Hematopoietic multipotent progenitor cell treated with erythropoietin and hydrocortisone succinate and interleukin-3 and kit ligand, for 4 days (in vitro differentiated cells): ENCODE measurements around the gene INTS1.

ENCODE experiments used
- DNase-seq: peaks from one replicate; pipeline ENCODE4 v3.0.0-alpha.2; 2015

INTS1 gene

DNA sequence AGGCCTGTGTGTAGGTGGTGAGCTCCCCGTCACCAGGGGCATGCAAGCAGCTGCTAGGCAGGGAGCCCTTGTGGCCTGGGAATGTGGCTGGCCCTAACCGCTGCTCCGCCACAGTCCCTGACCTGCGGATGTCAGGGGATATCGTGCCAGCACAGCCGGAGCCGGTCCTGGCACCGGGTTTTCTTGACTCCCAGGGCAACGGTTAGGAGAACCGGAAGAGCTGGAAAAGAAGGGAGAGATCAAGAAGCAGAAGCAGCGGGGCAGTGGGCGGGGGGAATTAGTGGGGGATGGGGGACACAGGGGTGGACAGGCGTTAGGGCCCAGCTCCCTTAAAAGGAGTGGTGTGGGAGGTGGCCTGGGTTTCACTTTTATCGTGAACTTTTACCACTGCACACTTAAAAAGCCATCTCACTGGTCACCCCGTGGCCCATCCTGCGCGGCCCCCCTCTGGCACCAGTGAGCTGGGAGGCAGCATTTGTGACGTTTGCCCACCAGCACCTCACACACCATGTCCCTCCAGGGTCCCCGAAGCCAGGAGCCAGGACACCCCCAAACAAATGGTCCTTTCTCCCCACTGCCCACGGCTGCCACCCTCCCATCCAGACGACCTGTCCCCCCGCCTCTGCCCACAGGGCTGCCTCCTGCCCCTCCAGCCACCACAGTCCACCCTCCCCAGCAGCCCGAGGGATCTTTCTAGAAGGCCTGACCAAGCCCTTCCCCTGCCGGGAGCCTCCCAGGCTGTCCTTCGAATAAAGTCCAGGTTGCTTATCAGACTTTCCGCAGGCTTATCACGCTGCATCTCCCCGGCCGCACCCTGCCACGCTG, 43.2 kb downstream of the INTS1 start:
- peak; percentile 95 for DNase-seq

DNA sequence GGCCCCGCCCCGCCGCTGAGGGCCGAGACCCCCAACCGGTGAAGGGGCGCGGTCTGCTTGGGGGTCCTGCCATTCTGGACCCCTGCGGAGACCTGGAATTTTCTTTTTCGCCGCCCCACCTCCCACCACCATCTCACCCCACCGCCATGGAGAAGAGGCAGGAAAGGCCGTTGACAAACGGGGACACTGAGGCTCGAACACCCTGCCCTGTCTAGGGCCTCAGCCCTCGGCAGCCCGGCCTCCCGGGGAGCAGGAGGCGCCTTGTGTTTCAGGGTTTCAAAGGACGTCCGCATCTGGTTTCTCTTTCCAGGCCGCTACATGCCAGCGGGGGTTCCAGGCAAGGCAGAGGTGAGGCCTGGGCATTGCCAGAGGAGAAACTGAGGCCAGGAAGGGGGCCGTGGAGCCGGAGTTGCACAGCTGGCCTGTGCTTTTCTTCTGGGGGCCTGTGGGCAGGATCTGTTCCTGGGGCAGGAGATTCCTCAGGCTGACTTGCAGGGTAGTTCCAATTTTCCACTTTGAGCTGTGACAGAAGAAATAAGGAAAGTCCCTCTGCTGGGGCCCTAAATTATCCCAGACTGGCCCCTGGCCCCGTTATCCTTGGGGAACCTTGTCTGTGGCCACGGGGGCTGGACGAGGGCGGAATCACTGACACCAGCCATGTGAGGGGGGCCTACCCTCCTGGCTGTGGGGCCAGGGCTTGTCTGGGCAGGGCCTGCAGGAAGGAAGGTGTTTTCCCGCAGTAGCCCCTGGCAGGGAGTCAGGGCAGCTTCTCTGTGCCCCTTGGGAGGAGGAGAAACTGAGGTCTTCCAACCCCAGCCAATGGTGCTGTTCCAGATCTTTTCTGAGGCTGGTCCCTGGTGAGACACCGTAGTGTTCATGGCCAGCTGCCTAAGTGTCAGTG, 44.0 kb downstream of the INTS1 start:
- DNase-seq, result peak; percentile 52

DNA sequence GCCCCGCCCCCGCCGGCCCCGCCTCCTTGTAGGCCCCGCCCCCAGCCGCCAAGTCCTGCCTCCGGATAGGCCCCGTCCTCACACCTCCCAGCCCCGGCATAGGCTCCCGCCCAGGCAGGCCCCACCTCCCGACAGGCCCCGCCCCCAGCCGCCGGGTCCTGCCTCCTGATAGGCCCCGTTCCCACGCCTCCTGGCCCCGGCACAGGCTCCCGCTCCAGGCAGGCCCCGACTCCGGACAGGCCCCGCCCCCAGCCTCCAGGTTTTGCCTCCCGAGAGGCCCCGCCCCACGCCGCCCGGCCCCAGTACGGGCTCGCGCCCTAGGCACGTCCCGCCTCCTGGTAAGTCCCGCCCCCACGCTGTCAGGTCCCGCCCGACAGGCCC, 44.7 kb downstream of the INTS1 start:
- DNase-seq, result peak; percentile 100

DNA sequence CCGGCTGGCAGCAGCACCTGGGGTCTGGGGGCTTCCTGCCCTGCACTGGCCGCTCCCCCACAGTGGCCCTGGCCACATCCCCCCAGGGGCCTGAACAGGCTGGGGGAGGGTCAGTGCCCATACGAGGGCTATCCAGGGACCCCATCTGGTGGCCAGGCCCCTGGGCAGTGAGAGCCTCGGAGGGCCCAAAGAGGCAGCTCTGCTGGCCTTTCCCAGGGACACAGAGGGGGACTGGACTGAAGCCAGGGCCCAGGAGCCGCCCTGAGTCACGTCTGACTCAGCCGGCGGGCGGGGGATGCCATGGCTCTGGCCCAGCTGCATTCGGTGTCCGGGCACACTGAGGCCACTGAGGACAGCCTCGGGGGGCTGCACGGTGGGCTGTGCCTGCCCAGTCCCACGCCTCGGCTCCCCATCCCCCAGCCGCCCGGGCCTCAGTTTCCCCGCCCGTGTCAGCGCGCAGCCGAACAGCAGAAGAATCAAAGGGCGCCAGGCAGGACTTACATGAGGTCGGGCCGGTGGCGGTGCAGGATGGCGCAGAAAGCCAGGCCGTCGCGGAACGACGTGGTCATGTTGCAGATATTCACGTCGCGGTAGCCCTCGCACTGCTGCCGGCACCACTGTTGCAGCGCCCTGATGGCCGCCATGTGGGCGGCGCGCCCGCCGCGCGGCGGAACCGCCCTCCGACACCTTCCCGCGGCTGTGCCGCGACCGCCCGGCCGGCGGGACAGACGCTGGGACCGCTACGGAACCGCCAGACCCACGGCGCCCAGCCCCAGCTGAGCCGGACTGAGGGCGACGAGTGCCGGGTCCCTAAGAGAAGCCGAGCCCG, 45.3 kb downstream of the INTS1 start, which contains the start of gene MICALL2:
Gene MICALL2 (minus strand): TSS at position 788 of the 829 bp plus-strand sequence. CDS start 144 bp downstream, at position 644.
- peak; percentile 73 for DNase-seq

- peak; percentile 44 for DNase-seq
These were observed 46.1 kb downstream of the INTS1 start for GRCh38 chr7:1457949-1458682.

DNA sequence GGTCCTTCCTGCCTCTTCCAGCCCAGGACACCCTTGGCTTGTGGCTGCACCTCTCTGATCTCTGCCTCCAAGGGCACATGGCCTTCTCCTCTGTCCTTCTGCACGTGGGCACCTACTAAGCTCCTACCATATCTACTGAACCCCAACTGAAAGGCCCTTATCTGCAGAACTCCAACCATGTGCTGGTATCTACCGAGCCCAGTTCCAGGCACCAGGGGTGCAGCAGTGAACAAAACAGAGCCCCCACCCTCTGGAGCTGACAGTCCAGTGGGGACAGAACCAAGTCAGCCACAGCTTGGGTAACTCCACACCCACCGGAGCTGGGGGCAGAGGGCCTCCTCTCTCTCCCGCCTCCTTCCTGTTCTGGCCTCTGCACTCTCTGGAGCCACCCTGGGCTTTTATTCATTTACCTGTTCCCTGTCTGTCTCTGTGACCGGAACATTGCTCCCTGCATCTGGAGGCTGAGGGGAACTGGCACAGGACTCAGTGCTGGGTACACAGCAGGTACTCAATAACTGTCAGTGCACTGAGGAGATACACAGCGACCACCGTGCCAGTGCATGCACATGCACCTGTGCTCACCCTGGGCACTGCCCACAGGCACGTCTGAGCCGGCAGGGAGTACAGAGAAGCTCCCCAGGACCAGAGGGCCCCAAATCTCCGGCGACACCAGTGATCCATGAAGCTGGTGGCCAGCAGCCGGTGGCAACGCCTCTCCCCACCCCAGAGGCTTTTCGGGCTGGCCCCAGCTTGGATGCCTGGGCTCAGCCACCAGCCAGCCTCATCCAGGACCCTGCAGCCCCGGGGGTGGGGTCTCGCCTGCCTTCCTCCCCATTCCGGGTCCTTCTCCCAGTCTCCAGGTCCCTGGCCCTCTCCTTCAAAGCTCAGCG, 46.9 kb downstream of the INTS1 start:
- DNase-seq, result peak; percentile 84

GRCh38 chr7:1455955-1456354, 48.2 kb downstream of the INTS1 start:
- DNase-seq, result no peak

- no peak for DNase-seq
These were observed 48.8 kb downstream of the INTS1 start for GRCh38 chr7:1455241-1455939.

GRCh38 chr7:1454542-1454941, 49.6 kb downstream of the INTS1 start:
- DNase-seq, result no peak

DNA sequence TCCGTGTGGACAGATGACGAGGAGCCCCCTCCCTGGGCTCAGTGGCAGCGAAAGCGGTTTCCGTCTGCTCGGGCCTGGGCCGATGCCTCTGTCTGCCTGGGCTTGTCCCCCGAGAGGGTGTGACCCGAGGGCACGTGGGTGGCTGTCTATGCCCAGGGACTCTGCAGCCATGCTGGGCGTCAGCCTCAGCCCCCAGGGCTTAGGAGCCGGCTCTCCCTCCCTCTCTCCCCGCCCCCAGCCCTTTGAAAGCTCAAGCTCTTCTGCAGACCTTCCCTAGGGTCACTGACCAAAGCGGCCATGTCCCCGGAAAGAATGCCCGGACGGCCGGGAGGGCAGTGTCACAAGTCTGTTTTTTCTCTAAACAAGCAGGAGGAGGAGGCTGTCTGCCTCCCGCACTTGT, 52.0 kb downstream of the INTS1 start:
- DNase-seq, result no peak

DNA sequence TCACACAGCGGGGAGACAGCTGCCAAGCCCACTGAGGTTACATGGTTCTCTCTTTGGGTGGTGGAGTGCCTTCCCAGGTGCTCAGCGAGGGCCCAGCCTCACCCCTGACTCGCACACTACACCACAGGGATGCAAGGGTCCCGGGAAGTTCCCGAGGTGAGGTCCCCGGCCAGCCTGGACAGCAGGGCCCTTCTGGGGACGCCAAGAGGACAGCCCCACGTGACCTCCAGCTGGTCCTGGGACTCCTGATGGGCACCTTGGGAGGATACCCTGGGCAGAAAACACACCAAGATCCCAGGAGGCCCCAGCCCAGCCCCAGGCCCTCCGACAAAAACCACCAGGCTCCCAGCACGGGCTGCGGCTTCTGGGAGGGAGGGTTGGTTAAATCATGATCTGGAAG, 53.2 kb downstream of the INTS1 start:
- no peak for DNase-seq

GRCh38 chr7:1450431-1450830, 53.8 kb downstream of the INTS1 start:
- no peak for DNase-seq

GRCh38 chr7:1449951-1450350, 54.2 kb downstream of the INTS1 start:
- no peak for DNase-seq

GRCh38 chr7:1449501-1449900, 54.7 kb downstream of the INTS1 start:
- DNase-seq, result no peak

- DNase-seq, result no peak
These were observed 55.2 kb downstream of the INTS1 start for GRCh38 chr7:1448958-1449357.

DNA sequence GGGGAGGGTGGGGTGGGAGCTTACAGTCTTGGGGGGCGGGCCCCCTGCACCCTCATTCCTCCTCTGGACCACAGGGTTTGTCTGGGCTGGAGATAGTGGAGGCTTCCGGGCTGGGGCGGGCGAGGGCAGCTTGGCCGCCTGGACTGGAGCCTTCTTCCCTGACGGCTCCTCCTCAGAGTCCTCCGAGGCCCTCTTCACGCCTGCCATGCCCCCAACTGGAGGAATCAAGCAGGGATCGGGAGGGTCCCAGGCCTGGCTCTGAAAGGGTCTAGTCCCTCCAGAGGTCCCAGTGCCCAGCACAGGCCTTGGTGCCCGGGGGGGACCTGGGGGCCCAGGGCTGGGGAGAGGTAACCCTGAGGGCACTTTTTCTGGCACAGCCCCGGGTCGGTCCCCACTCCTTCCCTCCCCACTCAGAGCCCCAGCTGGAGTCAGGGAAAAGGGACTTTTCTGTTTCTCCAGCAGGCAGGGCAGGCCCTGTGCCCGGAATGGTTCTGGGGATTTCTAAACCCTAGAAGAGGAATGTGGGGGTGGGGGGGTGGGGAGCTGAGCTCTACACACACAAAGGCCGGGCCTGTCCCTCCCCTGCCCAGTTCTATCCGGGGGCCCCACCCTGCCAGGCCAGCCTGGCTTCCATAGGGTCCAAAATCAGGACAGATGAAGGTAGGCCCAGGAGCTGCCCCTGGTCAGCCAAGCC, 56.5 kb downstream of the INTS1 start:
- no peak for DNase-seq

DNA sequence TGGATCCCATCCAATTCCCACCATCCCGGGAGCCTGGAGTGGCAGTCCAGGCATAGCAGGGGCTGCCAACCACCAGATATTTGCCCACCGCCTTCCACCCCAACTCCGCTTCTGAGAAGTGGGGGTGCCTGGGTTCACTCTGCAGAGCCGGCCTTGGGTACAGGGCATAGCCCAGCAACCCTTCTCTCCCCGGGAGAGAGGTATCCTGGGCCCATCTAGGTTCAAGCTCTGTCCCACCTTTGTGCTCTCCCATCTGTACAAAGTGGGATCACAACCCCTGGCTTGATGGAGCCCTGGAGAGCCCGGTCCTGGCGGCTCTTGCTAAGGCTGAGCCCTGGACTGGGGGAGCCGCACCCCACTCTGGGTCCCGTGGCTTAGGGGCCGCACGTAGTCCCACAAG, 57.1 kb downstream of the INTS1 start:
- no peak for DNase-seq

DNA sequence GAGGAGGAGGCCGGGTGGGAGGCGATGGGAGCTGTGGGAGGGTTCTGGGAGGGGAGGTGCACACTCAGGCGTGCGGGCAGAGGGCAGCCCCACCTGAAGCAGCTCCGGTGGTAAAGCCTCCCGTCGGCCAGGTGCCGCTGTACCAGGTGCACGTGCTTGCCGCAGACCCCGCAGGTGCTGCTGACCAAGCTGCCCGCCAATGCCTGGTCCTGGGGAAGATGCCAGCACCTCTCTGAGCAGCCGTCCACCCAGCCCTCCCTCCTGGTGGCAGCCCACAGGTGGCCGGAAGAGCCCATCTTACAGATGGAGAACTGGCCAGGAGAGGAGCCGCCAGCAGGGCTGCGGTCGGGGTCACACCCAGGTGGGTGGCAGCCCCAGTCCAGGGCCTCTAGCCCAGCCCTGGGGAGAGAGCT, 57.6 kb downstream of the INTS1 start:
- no peak for DNase-seq

GRCh38 chr7:1446026-1446425, 58.2 kb downstream of the INTS1 start:
- DNase-seq, result peak; percentile 34

DNA sequence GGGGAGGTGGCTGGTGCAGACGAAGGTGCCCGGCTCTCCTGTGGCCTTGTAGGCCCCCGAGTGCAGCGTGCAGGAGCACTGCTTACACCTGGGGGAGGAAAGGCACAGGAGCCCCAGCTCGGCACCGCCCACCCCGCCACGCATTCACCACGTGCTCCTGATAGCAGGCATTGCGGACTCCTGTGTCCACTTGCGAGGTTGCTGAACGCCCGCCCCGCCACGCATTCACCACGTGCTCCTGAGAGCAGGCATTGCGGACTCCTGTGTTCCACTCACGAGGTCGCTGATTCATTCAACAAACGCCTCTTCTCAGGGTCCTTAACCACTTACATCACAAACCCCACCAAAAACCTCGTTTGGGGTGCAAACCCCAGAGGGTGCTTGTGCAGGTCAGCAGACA, 58.8 kb downstream of the INTS1 start:
- no peak for DNase-seq
